ENCODE measurements around the gene GPR150. TPM values are rescaled to one million over a fixed set of nuclear protein-coding genes. Genes with fewer than 3 reads are reported as not detected.
A peak's percentile ranks its signal among the peaks of the same experiment; 100 is the strongest.
"Not testable (repeated sequence)": the region's sequence is repeated elsewhere in the genome, so short reads cannot be mapped to it uniquely, and the experiment has no call there.

The GPR150 gene
- total RNA-seq, 1 experiment from 2014 or later = not detected

DNA sequence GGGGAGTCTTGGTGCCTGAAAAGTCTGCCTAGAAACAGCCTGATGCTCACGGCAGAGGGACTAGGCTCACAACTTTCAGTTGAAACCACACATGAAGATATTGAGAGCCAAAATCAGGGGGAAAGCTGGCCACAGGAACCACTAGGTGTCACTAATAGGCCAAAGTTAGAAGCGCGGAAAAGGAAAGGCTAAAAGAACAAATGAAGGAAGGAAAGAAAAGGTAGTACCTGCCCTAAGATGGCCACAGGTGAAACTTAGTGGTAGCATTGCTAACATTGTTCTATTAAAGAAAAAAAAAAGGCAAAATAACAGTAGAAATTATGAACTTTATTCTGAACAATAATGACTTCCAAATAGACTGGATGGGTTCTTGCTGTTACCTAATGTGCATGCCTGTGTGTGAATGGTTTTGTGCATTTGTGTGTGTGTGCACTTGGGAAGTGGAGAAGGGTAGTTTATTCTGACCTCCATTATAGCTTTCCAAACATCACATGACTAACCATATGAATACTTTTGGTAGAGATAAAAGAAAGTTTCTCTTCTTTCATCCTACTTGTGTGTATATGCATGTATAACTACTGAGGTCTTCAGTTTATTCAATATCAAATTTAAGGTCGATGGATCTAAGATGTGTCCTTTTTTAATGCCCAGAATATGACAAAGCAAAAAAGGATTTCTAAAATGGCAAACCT, 24.6 kb downstream of the GPR150 start:
- in situ Hi-C loops (cut with HindIII; ENCODE audit: low pct_unique_long_range_greater_than_20kb, low sequenced_read_pairs) = no loop called here
- peak; percentile 81 for DNase-seq (ENCODE audit: low read depth, low spot score)

DNA sequence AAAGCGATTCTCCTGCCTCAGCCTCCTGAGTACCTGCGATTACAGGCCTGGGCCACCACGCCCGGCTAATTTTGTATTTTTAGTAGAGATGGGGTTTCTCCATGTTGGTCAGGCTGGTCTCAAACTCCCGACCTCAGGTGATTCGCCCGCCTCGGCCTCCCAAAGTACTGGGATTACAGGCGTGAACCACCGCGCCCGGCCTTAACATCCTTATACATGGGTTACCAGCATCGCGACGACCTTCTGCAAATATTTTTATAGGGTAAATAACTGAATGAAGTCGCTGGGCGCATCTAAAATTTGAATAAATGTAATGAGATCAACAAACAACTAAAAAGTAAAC, 26.3 kb downstream of the GPR150 start:
- in situ Hi-C loops (cut with HindIII; ENCODE audit: low pct_unique_long_range_greater_than_20kb, low sequenced_read_pairs); DNase-seq (ENCODE audit: low read depth, low spot score): not testable (repeated sequence)

DNA sequence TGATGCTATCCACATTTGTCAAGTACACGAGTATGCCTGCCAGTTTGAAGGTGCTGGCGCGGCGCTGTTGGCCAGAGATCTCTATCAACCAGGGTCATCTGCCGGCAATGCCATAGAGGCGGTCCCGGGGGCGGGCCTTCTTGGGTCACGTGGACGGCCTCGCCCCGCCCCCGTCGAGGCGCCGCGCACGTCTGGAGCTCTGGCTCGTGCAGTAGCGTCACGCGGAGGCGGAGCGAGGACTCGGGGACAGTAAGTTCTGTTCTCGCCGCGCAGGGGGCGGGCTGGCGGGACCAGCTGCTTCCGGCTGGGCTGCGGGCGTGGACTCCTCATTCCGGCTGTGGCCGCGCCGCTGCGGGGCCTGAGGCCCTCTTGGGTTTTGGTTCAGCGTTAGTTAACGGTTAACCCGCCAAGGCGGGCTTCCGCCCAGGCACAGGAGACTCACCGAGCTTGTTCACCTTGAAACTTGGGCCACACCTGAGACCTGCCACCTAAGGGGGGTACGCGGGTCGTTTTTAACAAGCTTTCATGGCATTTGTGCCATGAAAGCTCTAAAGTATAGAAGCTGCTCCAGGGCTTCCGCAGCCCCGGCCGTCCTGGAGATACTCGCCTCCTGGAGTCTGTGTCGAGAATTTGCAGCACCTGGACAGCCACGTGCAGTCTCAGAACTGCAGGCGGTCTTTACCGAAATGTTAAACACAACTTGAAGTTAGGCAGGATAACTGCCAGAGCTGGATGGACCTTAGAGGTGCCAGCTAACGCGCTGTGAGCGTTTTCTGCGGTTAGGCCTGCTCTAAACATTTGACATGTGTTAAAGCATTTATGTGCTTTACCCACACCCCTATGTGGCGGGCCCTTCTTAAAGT, 26.9 kb downstream of the GPR150 start, which contains the start of gene RFESD:
RFESD (plus strand) TSS at position 209 of the 863 bp plus-strand sequence. CDS start 5,495 bp downstream, outside the sequence.
- peak; percentile 89 for DNase-seq (ENCODE audit: low read depth, low spot score)
- in situ Hi-C loops (cut with HindIII; ENCODE audit: low pct_unique_long_range_greater_than_20kb, low sequenced_read_pairs) = no loop called here

DNA sequence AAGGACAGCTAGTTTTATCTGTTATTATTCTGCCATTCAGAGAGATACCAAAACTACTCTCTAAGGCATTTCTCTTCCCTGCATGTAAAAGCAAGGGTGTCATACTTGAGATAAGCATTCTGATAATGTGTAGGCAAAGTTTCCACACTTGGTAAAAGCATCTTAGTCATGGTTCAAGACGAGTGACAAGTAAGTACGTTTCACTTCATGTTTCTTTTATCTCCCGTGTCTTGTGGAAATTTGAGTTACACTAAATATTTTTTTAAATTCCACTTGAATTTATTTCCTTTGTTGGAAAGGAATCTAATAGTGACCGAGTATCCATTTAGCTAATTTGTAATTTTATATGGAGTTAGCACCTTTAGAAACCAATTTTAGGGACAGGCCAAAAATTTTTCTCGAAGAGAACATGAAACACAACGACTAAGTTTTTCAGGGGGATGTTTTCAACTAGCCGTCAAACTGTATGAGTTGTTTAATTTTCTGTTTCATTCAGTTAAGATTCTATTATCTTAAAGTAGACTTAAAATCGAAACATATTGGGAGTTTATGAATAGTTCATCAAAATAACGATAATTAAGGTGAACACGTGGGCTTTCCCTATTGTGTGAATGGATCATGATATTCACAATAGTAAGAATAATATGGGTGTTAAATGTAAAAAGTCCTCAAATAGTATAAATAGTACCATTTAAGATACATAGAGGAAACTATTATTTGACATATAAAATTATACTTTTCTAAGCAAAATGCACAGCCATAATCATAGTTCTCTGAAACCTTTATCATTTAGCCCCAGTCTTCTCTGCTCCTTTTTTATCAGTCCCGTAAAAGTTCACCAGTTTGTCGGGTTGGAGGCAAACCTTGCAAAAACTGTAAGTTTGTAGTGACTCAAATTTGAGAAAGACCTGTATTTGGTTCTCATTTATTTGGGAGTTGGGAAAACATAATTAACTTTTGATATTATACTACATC, 28.3 kb downstream of the GPR150 start:
- DNase-seq (ENCODE audit: low read depth, low spot score) = no peak

DNA sequence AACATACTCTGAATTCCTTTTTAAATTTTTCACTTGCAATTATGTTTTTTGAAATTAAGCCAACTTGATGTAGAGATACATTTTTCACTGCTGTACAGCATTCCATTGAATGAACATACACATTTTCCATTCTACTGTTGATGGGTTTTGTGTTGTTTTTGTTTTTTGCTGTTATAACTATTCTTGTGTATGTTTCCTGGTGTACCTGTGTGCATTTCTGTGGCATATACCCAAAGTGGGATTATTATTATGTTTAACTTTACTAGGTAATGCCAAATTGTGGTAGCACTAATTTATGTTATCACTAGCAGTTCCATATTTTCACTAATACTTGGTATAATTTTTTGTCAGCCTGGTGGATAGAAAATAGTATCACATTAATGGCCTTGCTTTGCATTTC, 29.4 kb downstream of the GPR150 start:
- no peak for DNase-seq (ENCODE audit: low read depth, low spot score)
- in situ Hi-C loops (cut with HindIII; ENCODE audit: low pct_unique_long_range_greater_than_20kb, low sequenced_read_pairs) = no loop called here

More for the DNA sequence above, 28.3 kb downstream of the GPR150 start:
- in situ Hi-C loops (cut with HindIII; ENCODE audit: low pct_unique_long_range_greater_than_20kb, low sequenced_read_pairs) = no loop called here

DNA sequence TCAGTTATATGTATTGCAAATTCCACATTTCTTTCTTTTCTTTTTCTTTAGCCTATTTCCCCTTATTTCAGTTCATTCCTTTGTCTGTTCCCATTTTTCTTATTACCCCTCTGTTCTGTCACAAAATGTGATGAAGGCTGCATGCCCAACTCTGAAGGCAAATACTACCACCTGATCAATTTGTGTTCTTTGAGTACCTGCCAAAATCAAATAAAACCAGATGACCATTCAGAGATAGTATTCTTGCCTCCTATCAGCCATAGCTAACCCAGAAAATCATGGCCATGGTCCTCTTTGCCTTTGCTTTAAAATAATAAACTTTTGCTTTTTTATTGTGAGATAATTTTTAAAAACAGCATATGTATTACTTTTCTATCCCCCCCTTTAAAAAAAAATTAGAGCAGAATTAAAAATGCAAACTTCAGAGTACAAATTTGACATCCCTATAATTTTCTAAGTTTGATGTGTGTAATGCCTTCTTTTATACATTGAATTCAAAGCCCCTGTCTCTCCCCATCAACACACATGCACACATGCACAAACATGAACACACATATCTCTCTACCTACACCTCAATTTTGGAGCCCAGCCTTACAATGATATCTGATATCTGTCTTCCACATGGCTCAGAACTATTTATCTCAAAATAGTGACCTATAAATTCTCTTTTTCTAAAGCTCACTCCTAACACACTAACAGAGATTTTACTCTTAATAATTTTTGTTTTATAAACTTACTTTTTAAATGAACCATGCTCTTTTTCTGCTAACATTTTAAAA, 30.1 kb downstream of the GPR150 start:
- DNase-seq (ENCODE audit: low read depth, low spot score) = no peak
- in situ Hi-C loops (cut with HindIII; ENCODE audit: low pct_unique_long_range_greater_than_20kb, low sequenced_read_pairs) = loop anchor here (25.0 kb wide), 1 partner anchor 112 kb away; no protein-coding TSS in a partner anchor

DNA sequence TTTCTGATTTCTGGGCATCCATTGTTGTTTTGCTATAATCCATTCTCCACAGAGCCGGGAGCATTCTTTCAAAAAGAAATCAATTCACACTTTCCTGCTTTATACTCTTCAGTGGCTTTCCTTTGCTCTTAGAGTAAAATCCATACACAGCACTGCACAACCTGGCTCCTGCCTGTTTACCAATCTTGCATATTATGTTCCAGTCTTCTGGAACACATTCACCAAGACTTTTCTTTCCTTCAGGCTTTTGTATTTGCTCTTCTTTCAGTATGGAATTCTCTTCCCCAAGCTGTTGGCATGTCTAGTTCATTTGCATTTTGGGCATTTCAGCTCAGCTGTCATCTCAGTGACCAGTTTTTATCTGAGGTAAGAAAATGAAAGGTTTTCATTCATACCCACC, 33.0 kb downstream of the GPR150 start:
- in situ Hi-C loops (cut with HindIII; ENCODE audit: low pct_unique_long_range_greater_than_20kb, low sequenced_read_pairs) = loop anchor here (25.0 kb wide), 1 partner anchor 109 kb away; no protein-coding TSS in a partner anchor
- DNase-seq (ENCODE audit: low read depth, low spot score) = no peak

DNA sequence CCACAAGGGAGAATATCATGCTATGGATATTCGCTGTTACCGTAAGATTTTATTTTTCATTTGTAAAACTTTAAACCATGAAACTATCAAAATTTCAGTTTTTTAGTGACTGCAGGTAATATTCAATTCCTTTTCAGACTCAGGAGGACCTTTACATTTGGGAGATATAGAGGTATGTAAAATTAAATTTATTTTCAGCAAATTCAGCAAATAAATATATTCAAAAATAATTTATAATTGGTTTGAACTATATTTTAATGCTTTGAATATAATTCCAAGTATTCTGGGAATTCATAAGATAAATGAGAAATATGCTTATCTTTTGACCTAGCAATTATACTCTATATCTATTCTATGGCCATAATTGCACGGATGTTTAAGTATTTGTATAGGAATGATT, 34.3 kb downstream of the GPR150 start:
- in situ Hi-C loops (cut with HindIII; ENCODE audit: low pct_unique_long_range_greater_than_20kb, low sequenced_read_pairs) = loop anchor here (25.0 kb wide), 1 partner anchor 108 kb away; no protein-coding TSS in a partner anchor
- no peak for DNase-seq (ENCODE audit: low read depth, low spot score)

DNA sequence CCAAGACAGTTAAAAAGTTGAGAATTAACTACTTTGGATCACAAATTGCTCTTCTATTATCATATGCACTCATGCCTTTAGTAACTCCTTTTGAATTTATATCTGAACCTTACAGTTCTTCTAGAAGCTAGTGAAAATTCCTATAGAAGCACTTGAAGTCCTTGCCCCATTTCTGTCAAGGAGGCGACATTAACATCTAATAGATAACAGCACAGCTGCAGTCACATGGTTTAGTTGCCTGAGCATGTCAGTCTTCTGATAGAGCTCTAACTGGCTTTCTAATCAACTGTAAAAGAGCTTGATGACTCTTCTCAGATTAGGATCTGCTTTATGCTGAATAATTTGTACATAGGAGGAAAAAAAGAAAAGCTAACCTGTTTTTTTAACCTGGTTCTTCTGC, 35.7 kb downstream of the GPR150 start:
- in situ Hi-C loops (cut with HindIII; ENCODE audit: low pct_unique_long_range_greater_than_20kb, low sequenced_read_pairs) = loop anchor here (25.0 kb wide), 1 partner anchor 107 kb away; no protein-coding TSS in a partner anchor
- no peak for DNase-seq (ENCODE audit: low read depth, low spot score)

DNA sequence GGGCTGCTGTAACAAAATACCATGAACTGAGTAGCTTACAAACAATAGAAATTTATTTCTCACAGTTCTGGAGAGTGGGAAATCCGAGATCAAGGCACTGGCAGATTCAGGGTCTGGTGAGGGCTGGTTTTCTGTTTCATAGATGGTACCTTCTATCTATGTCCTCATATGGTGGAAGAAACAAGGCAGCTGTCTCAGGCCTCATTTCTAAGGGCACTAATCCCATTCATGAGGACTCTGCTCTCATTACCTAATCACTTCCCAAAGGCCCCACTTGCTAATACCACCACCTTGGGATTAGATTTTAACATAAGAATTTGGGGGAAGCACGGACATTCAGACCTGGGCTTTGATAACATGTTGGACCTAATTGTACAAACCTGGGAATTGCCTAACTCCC, 40.2 kb downstream of the GPR150 start:
- in situ Hi-C loops (cut with HindIII; ENCODE audit: low pct_unique_long_range_greater_than_20kb, low sequenced_read_pairs) = loop anchor here (25.0 kb wide), 1 partner anchor 102 kb away; no protein-coding TSS in a partner anchor
- DNase-seq (ENCODE audit: low read depth, low spot score) = no peak

DNA sequence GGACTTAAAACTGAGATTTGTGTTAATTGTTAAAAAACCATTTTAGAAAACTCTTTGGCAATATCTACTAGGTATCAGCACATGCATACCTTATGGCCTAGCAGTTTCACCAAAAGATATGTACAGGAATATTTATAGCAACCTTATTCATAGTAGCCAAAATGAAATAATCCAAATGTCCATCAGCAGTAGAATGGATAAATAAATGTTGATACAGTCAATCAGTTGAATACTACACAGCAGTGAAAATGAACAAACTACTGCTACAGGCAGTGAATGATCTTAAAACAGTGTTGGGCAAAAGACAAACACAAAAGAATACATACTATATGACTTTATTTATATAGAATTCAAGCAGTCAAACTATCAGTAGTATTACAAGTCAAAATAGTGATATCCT, 43.1 kb downstream of the GPR150 start:
- in situ Hi-C loops (cut with HindIII; ENCODE audit: low pct_unique_long_range_greater_than_20kb, low sequenced_read_pairs) = loop anchor here (25.0 kb wide), 1 partner anchor 99 kb away; no protein-coding TSS in a partner anchor
- no peak for DNase-seq (ENCODE audit: low read depth, low spot score)

DNA sequence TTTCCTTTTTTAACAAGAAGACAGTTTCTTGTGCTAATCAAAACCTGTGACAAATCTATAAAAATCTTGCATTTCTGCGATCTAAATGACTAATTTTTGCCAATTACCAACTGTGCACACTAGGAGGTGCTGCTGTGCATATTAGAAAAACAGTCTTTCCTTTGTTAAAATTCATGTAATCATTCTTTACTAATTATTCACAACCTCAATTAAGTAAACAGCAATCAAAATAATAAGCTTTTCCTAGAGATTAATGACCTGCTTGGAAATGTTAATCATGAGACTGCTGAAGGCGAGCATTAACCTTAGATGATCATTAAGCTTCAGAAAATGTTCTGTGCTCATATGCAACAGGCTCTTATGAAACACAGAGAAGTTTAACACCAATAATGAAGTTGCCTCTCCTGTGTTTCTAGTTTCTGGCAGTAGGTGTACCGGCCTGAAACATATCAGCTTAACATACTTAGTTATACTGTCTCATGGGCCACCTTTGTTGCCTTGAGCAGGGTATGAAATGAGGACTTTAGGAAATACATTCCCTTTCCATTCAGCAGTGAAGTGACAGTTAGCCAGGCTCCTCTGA, 44.4 kb downstream of the GPR150 start:
- peak; percentile 53 for DNase-seq (ENCODE audit: low read depth, low spot score)
- in situ Hi-C loops (cut with HindIII; ENCODE audit: low pct_unique_long_range_greater_than_20kb, low sequenced_read_pairs) = loop anchor here (25.0 kb wide), 1 partner anchor 98 kb away; no protein-coding TSS in a partner anchor

DNA sequence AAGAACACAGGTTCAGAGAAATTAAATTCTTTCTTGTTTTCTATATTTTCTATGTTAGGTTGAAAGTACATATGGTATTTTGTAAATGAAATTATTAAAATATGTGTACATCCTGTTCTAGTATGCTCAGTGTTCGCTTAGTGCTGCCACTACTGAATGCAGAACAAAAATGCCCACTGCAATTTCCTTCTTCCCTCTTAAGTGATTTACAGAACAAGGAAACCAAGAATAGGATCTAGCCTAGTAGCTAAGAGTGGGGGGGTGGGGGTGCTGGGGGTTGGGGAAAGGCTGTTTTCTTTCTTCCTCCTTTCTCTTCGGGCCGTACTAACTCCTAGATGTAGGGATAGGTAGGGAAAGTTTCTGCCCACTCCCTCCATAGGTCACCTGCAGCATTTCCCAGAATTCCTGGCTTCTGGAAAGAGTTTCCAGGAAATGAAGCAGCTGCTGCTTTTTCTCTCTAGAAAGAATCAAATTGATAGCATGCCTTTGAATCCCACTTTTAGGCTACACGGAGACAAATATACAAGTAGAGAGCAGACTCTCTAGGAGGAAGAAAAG, 47.3 kb downstream of the GPR150 start:
- in situ Hi-C loops (cut with HindIII; ENCODE audit: low pct_unique_long_range_greater_than_20kb, low sequenced_read_pairs) = loop anchor here (25.0 kb wide), 1 partner anchor 95 kb away; no protein-coding TSS in a partner anchor

DNA sequence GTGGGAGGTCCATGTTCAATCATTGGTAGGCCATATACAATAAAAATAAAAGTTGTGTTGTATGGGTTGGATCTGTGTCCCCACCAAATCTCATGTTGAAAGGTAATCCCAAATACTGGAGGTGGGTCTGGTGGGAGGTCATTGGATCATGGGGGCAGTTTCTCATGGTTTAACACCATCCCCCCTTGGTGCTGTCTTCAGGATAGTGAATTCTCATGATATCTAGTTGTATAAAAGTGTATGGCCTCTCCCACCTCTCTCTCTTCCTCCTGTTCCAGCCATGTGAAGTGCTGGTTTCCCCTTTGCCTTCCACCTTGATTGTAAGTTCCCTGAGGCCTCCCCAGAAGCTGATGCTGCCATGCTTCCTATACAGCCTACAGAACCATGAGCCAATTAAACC, 47.8 kb downstream of the GPR150 start:
- DNase-seq (ENCODE audit: low read depth, low spot score) = no peak
- in situ Hi-C loops (cut with HindIII; ENCODE audit: low pct_unique_long_range_greater_than_20kb, low sequenced_read_pairs) = loop anchor here (25.0 kb wide), 1 partner anchor 95 kb away; no protein-coding TSS in a partner anchor

More for the DNA sequence above, 47.3 kb downstream of the GPR150 start:
- DNase-seq (ENCODE audit: low read depth, low spot score) = no peak

DNA sequence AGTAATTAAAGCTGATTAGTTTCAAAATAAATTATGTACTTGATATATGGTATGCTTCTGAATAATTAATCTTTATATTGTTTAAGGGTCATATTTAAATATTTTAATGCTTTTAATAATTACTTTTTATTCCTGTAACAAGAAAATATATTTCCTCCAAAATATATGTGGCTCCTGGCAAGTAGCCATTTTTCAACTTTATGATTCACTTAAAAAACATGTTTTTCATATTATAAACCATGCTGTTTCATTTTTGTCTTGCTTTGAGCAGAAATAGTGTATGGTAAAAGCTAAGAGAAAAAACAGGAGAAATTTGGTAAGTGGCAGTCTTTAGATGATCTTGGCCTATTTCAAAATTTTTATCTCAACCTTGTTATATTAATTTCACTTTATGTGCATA, 48.3 kb downstream of the GPR150 start:
- in situ Hi-C loops (cut with HindIII; ENCODE audit: low pct_unique_long_range_greater_than_20kb, low sequenced_read_pairs) = loop anchor here (25.0 kb wide), 1 partner anchor 94 kb away; no protein-coding TSS in a partner anchor
- DNase-seq (ENCODE audit: low read depth, low spot score) = no peak

DNA sequence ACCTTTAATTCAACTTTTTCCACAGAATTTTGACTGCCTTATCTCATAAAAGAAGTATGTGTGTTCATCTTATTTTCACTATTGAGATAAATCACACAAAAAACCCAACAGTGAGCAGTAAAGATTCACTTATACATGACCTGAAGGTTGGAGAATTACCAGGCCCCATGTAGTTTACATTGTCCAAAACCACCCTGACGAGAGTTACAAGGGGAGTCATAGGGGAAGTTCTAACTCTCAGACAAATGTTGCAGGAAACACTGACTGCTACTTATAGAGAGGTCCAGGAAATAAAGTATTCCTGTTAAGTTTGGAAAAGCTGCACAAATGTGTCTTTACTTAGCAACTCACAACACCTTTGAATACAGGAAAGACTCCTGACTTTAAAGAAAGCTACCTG, 48.8 kb downstream of the GPR150 start:
- in situ Hi-C loops (cut with HindIII; ENCODE audit: low pct_unique_long_range_greater_than_20kb, low sequenced_read_pairs) = loop anchor here (25.0 kb wide), 1 partner anchor 94 kb away; no protein-coding TSS in a partner anchor
- DNase-seq (ENCODE audit: low read depth, low spot score) = no peak

Data from SK-MEL-5 (cell line).